ES-I3 (cell line): ENCODE results near the gene BRK1.
"Not testable (repeated sequence)": the region's sequence is repeated elsewhere in the genome, so short reads cannot be mapped to it uniquely, and the experiment has no call there.

ENCODE experiments used
- H3K36me3 ChIP-seq: 2 replicates; pipeline ENCODE4 v1.6.1; 2013; ENCODE audit warnings: mild to moderate bottlenecking, low read length, control low read depth, moderate library complexity; ENCODE audit not compliant: insufficient read depth
- H3K4me1 ChIP-seq: 2 replicates; pipeline ENCODE4 v1.6.1; 2013; ENCODE audit warnings: mild to moderate bottlenecking, control low read depth, low read length; ENCODE audit not compliant: insufficient read depth
- H3K9ac ChIP-seq: 2 replicates; pipeline ENCODE4 v1.6.1; 2013; ENCODE audit warnings: low read depth, mild to moderate bottlenecking, low read length, moderate library complexity
- H3K9me3 ChIP-seq: 2 replicates; pipeline ENCODE4 v1.6.1; 2013; ENCODE audit warnings: mild to moderate bottlenecking, low read length, moderate library complexity; ENCODE audit not compliant: control insufficient read depth, insufficient read depth

BRK1 gene

DNA sequence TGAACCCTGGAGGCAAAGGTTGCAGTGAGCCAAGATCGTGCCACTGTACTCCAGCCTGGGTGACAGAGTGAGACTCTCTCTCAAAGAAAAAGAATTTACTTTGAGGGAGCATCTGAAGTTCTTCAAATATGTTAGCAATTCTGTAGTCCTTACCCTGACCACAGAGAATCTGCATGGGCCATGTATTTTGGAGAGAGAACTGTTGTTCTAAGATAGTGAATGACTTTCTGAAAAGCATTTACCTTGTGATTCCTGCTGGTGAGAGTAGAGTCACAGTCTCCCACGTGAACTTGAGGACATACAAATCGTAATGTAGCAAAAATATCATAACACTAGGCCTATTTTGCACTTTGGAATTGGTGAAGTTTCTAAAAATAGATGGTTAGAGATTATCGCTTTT, 3.9 kb downstream of the BRK1 start:
- no peaks in the 10 kb centered on the region for H3K36me3 ChIP-seq
- no peak overlapping the region for H3K9ac ChIP-seq
- no peaks in the 10 kb centered on the region for H3K9me3 ChIP-seq
- peaks cover 5% of the 10 kb centered on the region; the same call in 1 of the 2 replicates for H3K4me1 ChIP-seq

- Histone ChIP-seq H3K4me1 (peaks cover 5% of the 10 kb centered on the region; the same call in 1 of the 2 replicates), H3K9me3 (no peaks in the 10 kb centered on the region), H3K9ac (no peak overlapping the region), H3K36me3 (no peaks in the 10 kb centered on the region)
Measured at GRCh38 chr3:10121064-10121463, 5.6 kb downstream of the BRK1 start.

- H3K9me3 ChIP-seq: no peaks in the 10 kb centered on the region
- no peak overlapping the region for H3K9ac ChIP-seq
- no peaks in the 10 kb centered on the region for H3K4me1 ChIP-seq
- H3K36me3 ChIP-seq: peaks cover 5% of the 10 kb centered on the region
Measured at GRCh38 chr3:10122724-10123123, 7.2 kb downstream of the BRK1 start.

DNA sequence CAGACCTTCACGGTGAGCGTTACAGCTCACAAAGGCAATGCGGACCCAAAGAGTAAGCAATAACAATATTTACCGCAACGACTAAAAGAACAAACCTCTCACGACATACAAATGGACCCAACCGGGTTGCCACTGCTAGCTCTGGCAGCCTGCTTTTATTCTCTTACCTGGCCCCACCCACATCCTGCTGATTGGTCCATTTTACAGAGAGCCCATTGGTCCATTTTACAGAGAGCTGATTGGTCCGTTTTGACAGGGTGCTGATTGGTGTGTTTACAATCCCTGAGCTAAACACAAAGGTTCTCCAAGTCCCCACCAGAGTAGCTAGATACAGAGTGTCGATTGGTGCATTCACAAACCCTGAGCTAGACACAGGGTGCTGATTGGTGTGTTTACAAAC, 20.4 kb downstream of the BRK1 start:
- not testable (repeated sequence) for H3K4me1 ChIP-seq, H3K9ac ChIP-seq, H3K9me3 ChIP-seq, H3K36me3 ChIP-seq

- no peaks in the 10 kb centered on the region for H3K4me1 ChIP-seq
- H3K9ac ChIP-seq: no peak overlapping the region
- no peaks in the 10 kb centered on the region for H3K9me3 ChIP-seq
- no peaks in the 10 kb centered on the region for H3K36me3 ChIP-seq
Measured at GRCh38 chr3:10136426-10137005, 21.0 kb downstream of the BRK1 start.

- Histone ChIP-seq H3K9ac (no peak overlapping the region), H3K4me1 (no peaks in the 10 kb centered on the region), H3K36me3 (no peaks in the 10 kb centered on the region), H3K9me3 (no peaks in the 10 kb centered on the region)
Measured at GRCh38 chr3:10137178-10137577, 21.7 kb downstream of the BRK1 start.

DNA sequence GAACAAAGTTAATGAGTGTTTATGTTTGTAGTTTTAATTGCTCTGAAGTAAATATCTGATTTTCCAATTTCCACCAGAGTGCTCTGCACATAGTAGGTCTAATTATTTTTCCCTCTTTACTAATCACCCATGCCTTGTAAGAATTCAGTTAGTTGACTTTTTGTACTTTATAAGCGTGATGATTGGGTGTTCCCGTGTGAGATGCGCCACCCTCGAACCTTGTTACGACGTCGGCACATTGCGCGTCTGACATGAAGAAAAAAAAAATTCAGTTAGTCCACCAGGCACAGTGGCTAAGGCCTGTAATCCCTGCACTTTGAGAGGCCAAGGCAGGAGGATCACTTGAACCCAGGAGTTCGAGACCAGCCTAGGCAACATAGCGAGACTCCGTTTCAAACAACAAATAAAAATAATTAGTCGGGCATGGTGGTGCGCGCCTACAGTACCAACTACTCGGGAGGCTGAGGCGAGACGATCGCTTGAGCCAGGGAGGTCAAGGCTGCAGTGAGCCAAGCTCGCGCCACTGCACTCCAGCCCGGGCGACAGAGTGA, 25.6 kb downstream of the BRK1 start:
- Histone ChIP-seq H3K36me3 (no peaks in the 10 kb centered on the region), H3K4me1 (no peaks in the 10 kb centered on the region), H3K9me3 (no peaks in the 10 kb centered on the region), H3K9ac (peak overlapping the region; percentile 96)

DNA sequence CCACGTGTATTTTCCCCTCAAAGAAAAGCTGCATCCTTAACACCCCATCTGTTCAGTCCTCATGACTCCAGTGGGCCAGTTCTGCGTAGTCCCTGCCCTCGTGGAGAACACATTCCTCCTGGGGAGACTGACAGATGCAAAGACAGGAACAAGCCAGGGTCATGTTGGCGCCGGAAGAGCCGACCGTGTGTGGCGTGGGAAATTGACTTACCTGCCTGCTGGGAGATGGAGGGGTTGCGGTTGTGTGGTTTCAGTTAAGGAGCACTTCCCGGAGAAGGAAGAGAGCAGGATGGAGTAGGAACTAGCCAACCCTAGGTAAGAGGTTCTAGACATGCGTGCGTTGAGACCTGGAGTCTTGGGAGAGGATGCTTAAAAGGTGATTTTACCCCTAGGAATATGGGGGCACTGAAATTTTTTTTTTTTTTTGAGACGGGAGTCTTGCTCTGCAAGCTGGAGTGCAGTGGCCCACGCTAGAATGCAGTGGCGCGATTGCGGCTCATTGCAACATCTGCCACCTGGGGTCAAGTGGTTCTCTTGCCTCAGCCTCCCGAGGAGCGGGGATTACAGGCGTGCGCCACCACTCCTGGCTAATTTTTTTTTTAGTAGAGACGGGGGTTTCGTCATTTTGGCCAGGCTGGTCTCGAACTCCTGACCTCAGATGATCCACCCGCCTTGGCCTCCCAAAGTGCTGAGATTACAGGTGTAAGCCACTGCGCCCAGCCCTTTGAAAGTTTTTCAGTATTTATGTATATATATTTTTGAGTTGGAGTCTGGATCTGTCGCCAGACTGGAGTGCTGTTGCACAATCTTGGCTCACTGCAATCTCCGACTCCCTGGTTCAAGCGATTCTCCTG, 27.5 kb downstream of the BRK1 start:
- Histone ChIP-seq H3K4me1 (no peaks in the 10 kb centered on the region), H3K9me3 (no peaks in the 10 kb centered on the region), H3K9ac (peak overlapping the region; percentile 96; the same call in 1 of the 2 replicates), H3K36me3 (peaks cover 6% of the 10 kb centered on the region; the same call in 1 of the 2 replicates)

DNA sequence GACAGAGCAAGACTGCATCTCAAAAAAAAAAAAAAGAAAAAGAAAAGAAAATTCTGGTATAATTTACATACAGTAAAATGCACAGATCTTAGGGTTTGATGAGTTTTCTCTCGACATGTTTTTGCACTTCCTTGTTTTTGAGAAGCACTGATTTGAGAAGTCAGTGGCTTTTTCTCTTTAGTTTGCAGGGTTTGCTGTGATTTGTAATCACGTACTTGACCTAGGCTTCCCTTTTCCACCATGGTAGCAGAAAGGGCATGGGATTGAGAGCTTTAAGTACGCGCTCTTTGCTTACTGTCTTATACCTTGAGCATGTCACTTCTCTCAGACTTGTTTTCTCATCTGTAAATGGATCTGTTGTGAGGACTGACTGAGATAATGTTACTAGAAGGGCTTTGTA, 30.2 kb downstream of the BRK1 start:
- Histone ChIP-seq H3K9ac (no peak overlapping the region), H3K36me3 (peaks cover 15% of the 10 kb centered on the region), H3K9me3 (no peaks in the 10 kb centered on the region), H3K4me1 (no peaks in the 10 kb centered on the region)

- Histone ChIP-seq H3K36me3 (peaks cover 19% of the 10 kb centered on the region), H3K4me1 (no peaks in the 10 kb centered on the region), H3K9me3 (no peaks in the 10 kb centered on the region), H3K9ac (no peak overlapping the region)
Measured at GRCh38 chr3:10149226-10149625, 33.8 kb downstream of the BRK1 start.

DNA sequence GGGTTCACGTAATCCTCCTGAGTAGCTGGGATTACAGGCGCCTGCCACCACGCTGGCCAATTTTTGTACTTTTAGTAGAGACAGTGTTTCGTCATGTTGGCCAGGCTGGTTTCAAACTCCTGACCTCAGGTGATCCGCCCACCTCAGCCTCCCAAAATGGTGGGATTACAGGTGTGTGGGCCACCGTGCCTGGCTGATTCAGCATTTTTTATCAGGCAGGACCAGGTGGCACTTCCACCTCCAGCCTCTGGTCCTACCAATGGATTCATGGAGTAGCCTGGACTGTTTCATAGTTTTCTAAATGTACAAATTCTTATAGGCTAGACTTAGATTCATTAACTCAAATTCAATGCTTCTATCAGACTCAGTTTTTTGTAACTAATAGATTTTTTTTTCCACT, 35.5 kb downstream of the BRK1 start:
- Histone ChIP-seq H3K9me3 (no peaks in the 10 kb centered on the region), H3K9ac (no peak overlapping the region), H3K36me3 (peaks cover 19% of the 10 kb centered on the region), H3K4me1 (no peaks in the 10 kb centered on the region)

GRCh38 chr3:10154335-10155122, 39.1 kb downstream of the BRK1 start:
- H3K4me1 ChIP-seq: no peaks in the 10 kb centered on the region
- H3K36me3 ChIP-seq: peaks cover 9% of the 10 kb centered on the region; the same call in 1 of the 2 replicates
- no peak overlapping the region for H3K9ac ChIP-seq
- H3K9me3 ChIP-seq: no peaks in the 10 kb centered on the region

- H3K4me1 ChIP-seq: no peaks in the 10 kb centered on the region
- peaks cover 7% of the 10 kb centered on the region; the same call in 1 of the 2 replicates for H3K36me3 ChIP-seq
- H3K9ac ChIP-seq: no peak overlapping the region
- no peaks in the 10 kb centered on the region for H3K9me3 ChIP-seq
Measured at GRCh38 chr3:10155123-10155472, 39.6 kb downstream of the BRK1 start.

GRCh38 chr3:10155658-10156057, 40.2 kb downstream of the BRK1 start:
- Histone ChIP-seq H3K36me3 (0 out of 2 replicates have a peak, but pooled peaks cover 3% of the 10 kb centered on the region), H3K9me3 (no peaks in the 10 kb centered on the region), H3K9ac (no peak overlapping the region), H3K4me1 (peaks cover 3% of the 10 kb centered on the region; the same call in 1 of the 2 replicates)
